UCSD-AML1 (cell line): ENCODE data around the gene TMEM238L.

Source experiments
- DNase-seq: peaks from one replicate; lab custom pipeline; 2025; ENCODE audit not compliant: unreplicated experiment; lab: John Stamatoyannopoulos, UW

Gene TMEM238L

DNA sequence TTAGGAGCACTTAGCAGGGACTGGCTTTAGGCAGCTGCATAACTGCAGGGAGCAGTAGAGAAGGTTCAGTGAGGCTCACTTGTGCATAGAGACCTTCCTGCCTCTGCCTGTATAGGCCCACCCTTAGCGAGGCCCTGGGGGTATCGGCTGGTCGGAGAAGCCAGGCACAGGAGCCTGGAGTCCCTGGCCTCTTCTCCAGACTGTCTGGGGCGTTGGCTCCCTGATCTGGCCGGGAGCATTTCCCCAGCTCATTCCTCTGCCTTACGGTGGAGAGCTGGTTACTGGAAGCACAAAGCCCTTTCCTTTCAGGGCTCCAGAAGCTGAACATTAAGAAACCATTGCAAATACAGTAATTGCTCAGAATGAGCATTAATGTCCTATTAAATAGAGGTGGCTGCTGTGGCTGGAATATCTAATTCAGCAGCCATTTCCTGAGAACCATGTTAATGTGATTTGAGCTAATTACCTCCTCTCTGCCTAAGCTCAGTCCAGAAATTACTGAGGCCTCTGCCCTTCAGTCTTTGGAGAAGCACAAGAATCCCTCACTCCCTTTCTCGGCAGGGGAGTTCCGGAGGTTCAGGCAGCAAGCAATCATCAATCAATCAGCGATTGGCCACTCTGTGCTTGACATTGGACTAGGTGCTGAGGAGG, 55.2 kb downstream of the TMEM238L start:
- no peak for DNase-seq

GRCh38 chr17:10745231-10745630, 58.7 kb downstream of the TMEM238L start:
- DNase-seq = no peak
